Measurements from ENCODE around the gene C5AR1.
A peak's percentile ranks its signal among the peaks of the same experiment; 100 is the strongest.
"Not testable (repeated sequence)": the region's sequence is repeated elsewhere in the genome, so short reads cannot be mapped to it uniquely, and the experiment has no call there.

The C5AR1 gene

GRCh38 chr19:47309608-47310007, at the start of gene C5AR1:
C5AR1 (plus strand) TSS chr19:47309861; CDS start chr19:47309896, 35 bp downstream.
- no peak for DNase-seq (ENCODE audit: low read depth, low spot score)

DNA sequence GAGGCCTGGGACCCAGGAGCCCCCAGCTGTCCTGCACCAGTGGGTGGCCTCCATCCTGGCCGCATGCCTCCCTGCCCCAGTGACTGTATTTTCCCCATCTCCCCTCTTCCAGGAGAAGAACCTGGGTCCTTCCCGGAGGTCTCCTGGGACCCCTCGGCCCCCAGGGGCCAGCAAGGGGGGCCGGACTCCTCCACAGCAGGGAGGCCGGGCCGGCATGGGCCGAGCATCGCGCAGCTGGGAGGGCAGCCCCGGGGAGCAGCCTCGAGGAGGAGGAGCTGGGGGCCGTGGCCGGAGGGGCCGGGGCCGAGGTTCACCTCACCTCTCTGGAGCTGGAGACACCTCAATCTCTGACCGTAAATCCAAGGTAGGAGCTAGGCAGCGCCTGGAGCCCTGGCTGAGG, 49.2 kb upstream of the C5AR1 start:
- no peak for DNase-seq (ENCODE audit: low read depth, low spot score)

GRCh38 chr19:47261946-47262793, 47.5 kb upstream of the C5AR1 start:
- DNase-seq (ENCODE audit: low read depth, low spot score) = not testable (repeated sequence)

DNA sequence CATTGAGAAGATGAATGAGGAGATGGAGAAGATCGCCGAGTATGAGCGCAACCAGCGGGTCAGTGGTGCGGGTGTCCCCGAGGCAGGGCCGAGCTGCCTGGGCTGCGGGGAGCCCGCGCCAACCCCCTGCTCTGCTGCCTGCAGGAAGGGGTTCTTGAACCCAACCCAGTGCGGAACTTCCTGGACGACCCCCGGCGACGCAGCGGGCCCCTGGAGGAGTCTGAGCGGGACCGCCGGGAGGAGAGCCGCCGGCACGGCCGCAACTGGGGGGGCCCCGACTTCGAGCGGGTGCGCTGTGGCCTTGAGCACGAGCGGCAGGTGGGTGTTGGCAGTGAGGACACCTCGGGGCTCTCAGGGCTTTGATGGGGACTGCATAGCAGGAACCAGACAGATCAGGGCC, 45.0 kb upstream of the C5AR1 start:
- no peak for DNase-seq (ENCODE audit: low read depth, low spot score)

DNA sequence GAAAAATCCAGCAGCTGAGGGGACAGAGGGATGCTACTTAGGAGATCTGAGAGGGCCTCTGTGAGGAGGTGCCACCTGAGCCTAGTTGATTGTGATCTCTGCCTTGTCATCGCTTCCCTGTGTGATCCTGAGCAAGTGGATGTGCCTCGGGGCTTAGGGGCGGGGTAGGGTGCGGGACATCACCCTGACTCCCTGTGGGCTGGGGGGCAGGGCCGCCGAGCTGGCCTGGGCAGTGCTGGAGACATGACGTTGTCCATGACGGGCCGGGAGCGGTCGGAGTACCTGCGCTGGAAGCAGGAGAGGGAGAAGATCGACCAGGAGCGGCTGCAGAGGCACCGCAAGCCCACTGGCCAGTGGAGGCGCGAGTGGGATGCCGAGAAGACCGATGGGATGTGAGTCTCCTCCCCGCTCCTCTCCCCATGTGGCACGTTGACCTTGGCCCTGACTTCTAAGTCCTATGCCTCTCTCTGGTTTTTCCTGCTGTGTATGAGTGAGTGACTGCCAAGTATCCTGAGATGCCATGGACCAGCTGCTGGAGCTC, 43.2 kb upstream of the C5AR1 start:
- DNase-seq (ENCODE audit: low read depth, low spot score) = no peak

GRCh38 chr19:47267350-47267759, 42.3 kb upstream of the C5AR1 start:
- no peak for DNase-seq (ENCODE audit: low read depth, low spot score)

DNA sequence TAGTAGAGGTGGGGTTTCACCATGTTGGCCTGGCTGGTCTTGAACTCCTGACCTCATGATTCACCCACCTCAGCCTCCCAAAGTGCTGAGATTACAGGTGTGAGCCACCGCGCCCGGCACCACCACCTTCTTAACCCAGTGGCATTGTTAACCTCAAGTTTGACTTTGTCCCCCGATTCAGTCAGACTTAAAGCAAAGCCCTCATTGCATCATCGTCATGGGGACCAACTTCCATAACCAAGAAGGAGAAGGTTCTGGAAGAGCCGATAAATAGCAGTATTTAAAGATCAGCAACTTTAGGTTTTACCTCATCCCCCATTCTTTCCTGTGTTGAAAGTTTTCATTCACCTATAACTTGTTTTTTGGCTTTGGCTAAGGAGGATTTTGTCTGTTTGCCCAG, 41.6 kb upstream of the C5AR1 start:
- no peak for DNase-seq (ENCODE audit: low read depth, low spot score)

GRCh38 chr19:47269596-47269995, 40.1 kb upstream of the C5AR1 start:
- no peak for DNase-seq (ENCODE audit: low read depth, low spot score)

DNA sequence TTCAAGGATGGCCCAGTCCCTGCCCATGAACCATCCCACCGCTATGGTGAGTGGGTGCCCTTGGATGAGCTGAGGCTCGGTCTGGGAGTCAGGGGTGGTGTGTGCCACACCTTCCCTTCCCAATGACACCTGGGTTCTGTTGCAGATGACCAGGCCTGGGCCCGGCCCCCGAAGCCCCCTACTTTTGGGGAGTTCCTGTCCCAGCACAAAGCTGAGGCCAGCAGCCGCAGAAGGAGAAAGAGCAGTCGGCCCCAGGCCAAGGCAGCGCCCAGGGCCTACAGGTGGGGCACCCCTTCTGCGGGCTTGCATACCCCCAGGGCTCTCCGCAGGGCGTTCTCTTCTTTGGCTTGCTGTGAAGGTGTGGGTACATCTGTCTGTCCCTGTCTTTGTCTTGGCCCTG, 39.3 kb upstream of the C5AR1 start:
- no peak for DNase-seq (ENCODE audit: low read depth, low spot score)

- no peak for DNase-seq (ENCODE audit: low read depth, low spot score)
Measured at GRCh38 chr19:47271949-47272348, 37.7 kb upstream of the C5AR1 start.

DNA sequence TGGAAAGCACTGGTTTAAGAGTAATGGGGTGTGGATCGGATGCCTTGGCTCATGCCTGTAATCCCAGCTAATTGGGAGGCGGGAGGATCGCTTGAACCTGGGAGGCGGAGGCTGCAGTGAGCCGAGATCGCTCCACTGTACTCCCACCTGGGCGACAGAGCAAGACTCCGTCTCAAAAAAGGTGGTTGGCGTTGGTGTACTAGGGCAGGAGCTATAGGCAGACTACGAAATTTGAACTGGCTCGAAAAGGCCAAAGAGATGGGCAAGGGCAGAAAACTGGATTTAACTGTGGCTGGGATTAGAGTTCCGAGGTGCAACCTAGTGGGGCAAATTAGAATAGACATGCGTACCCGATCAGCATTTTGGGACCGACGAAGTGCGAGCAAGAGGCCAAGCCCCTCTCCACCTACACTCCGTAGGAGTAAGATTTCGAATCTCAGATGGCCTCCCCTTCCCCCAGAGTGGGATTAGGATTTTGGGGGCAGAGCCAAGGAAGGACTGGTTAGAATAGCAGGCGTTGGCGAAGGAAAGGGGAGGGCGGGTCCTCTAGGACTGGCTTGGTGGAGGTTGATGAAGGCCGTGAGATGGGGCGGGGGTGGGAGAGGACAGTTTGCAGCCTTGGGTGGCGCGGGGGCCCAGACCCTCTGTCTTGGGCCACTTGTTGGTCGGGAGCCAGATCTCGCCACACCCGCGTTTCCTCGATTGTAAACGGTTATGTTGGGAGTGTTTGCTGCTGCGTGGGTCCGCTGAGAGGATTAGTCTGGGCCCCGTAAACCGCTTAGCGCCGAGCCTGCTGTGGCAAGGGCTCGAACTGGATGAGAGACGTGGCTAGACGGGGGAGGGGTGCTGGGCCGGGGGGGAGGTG, 37.0 kb upstream of the C5AR1 start:
- DNase-seq (ENCODE audit: low read depth, low spot score) = peak; percentile 11

- peak; percentile 81 for DNase-seq (ENCODE audit: low read depth, low spot score)
Measured at GRCh38 chr19:47273313-47274070, 36.2 kb upstream of the C5AR1 start.

GRCh38 chr19:47274071-47274890, 35.4 kb upstream of the C5AR1 start, which contains the start of gene INAFM1:
INAFM1 (plus strand) TSS chr19:47274885; CDS start chr19:47274920, 35 bp downstream.
- peak; percentile 99 for DNase-seq (ENCODE audit: low read depth, low spot score)

- DNase-seq (ENCODE audit: low read depth, low spot score) = no peak
Measured at GRCh38 chr19:47274891-47275761, 34.5 kb upstream of the C5AR1 start.

DNA sequence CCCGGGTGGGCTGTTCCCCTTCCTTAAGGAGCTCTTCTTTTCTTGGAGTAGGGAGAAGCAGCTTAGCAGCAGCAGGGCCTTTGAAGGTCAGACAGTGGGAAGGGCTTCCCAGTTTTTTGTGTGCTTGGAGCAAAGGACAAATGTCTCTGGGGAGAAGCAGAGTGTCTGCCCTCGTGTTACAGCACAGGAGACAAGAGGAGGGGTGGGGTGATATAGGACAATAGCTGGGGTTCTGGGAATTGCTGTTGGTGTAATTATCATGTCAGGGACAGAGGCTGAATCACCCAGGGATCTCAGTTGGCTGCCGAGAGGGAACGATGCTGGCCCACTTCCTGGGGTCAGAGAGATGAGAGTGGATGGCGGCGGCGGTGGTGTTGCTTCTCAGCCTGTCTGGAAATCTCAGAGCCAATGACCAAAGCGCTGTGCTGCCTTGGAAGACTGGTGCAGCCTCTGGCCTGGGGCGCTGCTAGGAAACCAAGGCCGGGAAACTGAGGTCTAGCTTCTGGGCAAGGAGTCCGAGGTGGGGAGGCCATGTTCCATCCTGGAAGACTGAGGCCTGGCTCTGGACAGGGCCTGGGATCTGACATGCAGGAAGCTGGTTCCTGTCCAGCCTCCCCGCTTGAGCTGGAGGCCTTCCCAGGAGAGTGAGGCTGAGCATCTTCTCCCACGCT, 33.7 kb upstream of the C5AR1 start:
- no peak for DNase-seq (ENCODE audit: low read depth, low spot score)

DNA sequence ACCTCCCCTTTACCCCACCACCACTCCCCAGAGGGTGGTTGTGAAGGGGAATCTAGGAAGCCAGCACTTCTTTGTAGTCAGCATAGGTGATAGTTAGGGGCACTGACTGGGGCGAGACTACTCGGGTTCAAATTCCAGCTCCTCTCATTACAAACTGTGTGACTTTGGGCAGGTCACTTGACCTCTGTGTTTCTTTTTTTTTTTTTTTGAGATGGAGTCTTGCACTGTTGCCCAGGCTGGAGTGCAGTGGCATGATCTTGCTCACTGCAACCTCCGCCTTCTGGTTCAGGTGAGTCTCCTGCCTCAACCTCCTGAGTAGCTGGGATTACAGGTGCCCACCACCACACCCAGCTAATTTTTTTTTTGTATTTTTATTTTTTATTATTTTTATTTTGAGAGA, 33.1 kb upstream of the C5AR1 start:
- not testable (repeated sequence) for DNase-seq (ENCODE audit: low read depth, low spot score)

- DNase-seq (ENCODE audit: low read depth, low spot score) = no peak
Measured at GRCh38 chr19:47280183-47280797, 29.4 kb upstream of the C5AR1 start.

GRCh38 chr19:47283405-47284059, 26.1 kb upstream of the C5AR1 start:
- no peak for DNase-seq (ENCODE audit: low read depth, low spot score)

Data from activated naive CD8-positive, alpha-beta T cell treated with anti-CD3 and anti-CD28 coated beads, Interleukin-2, amount 50 U/mL, for 16 hours (primary cell).